Measurements from ENCODE around the gene LARP1.
"Not testable (repeated sequence)": the region's sequence is repeated elsewhere in the genome, so short reads cannot be mapped to it uniquely, and the experiment has no call there.

LARP1 gene

GRCh38 chr5:154750641-154751040 is 4.5 kb upstream of the LARP1 start:
- not testable (repeated sequence) for H3K36me3 Mint-ChIP-seq (ENCODE audit: low read depth); H3K27me3 Mint-ChIP-seq; H3K9me3 Mint-ChIP-seq; ATAC-seq; DNase-seq; H3K27ac Mint-ChIP-seq; H3K4me3 Mint-ChIP-seq
- peaks cover 19% of the 10 kb centered on the region for H3K4me1 Mint-ChIP-seq

GRCh38 chr5:154751854-154752253 is 3.3 kb upstream of the LARP1 start:
- H3K4me1 Mint-ChIP-seq, result peaks cover 21% of the 10 kb centered on the region
- H3K27me3 Mint-ChIP-seq, result no peaks in the 10 kb centered on the region
- no peak overlapping the region for H3K4me3 Mint-ChIP-seq
- peaks cover 7% of the 10 kb centered on the region for H3K36me3 Mint-ChIP-seq (ENCODE audit: low read depth)
- no peaks in the 10 kb centered on the region for H3K9me3 Mint-ChIP-seq
- ATAC-seq (no peak), DNase-seq (no peak)
- H3K27ac Mint-ChIP-seq, result no peak overlapping the region

DNA sequence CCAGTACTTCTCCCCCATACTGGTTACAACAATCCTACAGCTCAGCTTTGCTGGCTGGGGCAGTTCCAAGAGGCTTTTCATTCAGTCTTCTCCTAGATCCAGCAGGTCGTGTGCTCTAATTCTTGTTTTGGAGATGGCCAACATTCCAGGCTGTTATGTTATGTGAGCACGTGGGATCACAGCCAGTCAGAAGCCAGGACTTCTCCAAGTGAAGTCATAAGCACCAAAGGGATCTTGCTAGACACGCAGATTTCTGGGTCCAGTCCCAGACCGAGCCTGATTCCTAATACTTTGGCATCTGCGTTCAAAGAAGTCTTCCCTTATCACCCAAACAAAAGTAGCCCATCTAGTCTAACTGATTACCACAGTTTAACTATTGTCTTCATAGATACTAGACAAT is 1.4 kb upstream of the LARP1 start:
- no peaks in the 10 kb centered on the region for H3K27me3 Mint-ChIP-seq
- no peak for ATAC-seq
- H3K36me3 Mint-ChIP-seq (ENCODE audit: low read depth), result peaks cover 15% of the 10 kb centered on the region
- H3K4me3 Mint-ChIP-seq, result peak overlapping the region; percentile 91
- H3K4me1 Mint-ChIP-seq, result peaks cover 34% of the 10 kb centered on the region
- no peaks in the 10 kb centered on the region for H3K9me3 Mint-ChIP-seq
- DNase-seq, result no peak
- peak overlapping the region; percentile 99 for H3K27ac Mint-ChIP-seq

- peak overlapping the region; percentile 99 for H3K27ac Mint-ChIP-seq
- H3K36me3 Mint-ChIP-seq (ENCODE audit: low read depth), result peaks cover 21% of the 10 kb centered on the region
- H3K27me3 Mint-ChIP-seq, result no peaks in the 10 kb centered on the region
- peaks cover 43% of the 10 kb centered on the region for H3K4me1 Mint-ChIP-seq
- peak overlapping the region; percentile 91 for H3K4me3 Mint-ChIP-seq
- H3K9me3 Mint-ChIP-seq, result no peaks in the 10 kb centered on the region
- ATAC-seq (peak; percentile 87), DNase-seq (peak; percentile 99)
Observed at GRCh38 chr5:154754460-154755360, 467 bp upstream of the LARP1 start.

- Mint-ChIP-seq H3K4me1 (peaks cover 58% of the 10 kb centered on the region), H3K27ac (peak overlapping the region; percentile 98), H3K9me3 (no peaks in the 10 kb centered on the region), H3K4me3 (peak overlapping the region; percentile 97), H3K36me3 (ENCODE audit: low read depth) (peaks cover 30% of the 10 kb centered on the region), H3K27me3 (no peaks in the 10 kb centered on the region)
- peak; percentile 48 for DNase-seq
- ATAC-seq, result no peak
Observed at GRCh38 chr5:154756009-154756867, 1.1 kb downstream of the LARP1 start.

- Mint-ChIP-seq H3K9me3 (no peaks in the 10 kb centered on the region), H3K27ac (peak overlapping the region; percentile 98)
Observed at GRCh38 chr5:154756868-154757813, 2.0 kb downstream of the LARP1 start.

DNA sequence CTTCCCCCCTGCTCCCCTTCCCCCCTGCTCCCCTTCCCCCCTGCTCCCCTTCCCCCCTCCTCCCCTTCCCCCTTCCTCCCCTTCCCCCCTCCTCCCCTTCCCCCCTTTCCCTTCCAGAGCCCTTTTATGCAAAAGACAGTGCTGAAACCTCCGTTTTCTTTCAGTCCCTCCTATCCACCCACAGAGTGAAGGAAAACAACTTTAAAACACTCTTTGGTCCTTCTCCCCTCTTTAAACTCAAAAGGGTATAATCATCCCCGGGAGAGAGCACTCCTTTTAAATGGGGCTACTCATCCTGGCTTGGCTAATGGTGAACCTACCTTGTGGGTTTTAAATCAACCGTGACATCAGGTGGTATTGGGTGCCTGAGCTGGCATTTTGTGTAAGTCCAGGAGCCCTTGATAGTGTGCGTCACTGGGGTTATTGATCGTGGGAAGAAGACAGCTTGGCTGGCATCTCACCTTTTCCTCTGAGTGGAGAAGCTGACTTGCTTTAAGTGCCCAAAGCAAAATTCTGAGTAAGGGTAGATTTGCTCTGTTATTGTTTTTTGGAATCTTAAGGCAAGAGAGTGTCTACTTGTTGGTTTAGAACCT is 2.7 kb downstream of the LARP1 start:
- peak overlapping the region; percentile 84 for H3K27ac Mint-ChIP-seq
- ATAC-seq, result peak; percentile 45
- peak overlapping the region; percentile 97 for H3K4me3 Mint-ChIP-seq
- no peaks in the 10 kb centered on the region for H3K27me3 Mint-ChIP-seq
- H3K9me3 Mint-ChIP-seq, result no peaks in the 10 kb centered on the region
- DNase-seq, result peak; percentile 55
- peaks cover 73% of the 10 kb centered on the region for H3K4me1 Mint-ChIP-seq
- H3K36me3 Mint-ChIP-seq (ENCODE audit: low read depth), result peaks cover 38% of the 10 kb centered on the region

More at GRCh38 chr5:154756868-154757813, 2.0 kb downstream of the LARP1 start:
- peak; percentile 16 for ATAC-seq
- peak; percentile 75 for DNase-seq
- Mint-ChIP-seq H3K27me3 (no peaks in the 10 kb centered on the region), H3K36me3 (ENCODE audit: low read depth) (peaks cover 34% of the 10 kb centered on the region), H3K4me3 (peak overlapping the region; percentile 97), H3K4me1 (peaks cover 67% of the 10 kb centered on the region)

DNA sequence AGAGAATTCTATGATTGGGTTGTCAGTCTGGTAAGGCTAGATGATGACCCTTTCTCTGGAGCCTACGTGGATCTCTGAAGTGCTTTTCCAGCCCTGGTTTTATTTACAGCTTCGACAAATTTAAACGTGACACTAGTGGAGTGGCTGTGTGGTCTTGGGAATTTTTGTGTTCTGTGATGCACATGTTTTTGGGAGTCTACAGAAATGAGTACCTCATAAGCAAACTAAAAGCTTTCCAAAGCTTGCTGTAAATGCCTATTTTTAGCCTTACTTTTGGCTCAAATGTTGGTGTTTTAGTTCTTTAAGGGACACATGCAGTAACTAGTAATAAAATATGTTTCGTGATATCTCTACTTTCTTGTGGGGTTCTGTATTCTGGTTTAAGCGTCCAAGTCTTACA is 3.3 kb downstream of the LARP1 start:
- DNase-seq (no peak), ATAC-seq (no peak)
- H3K9me3 Mint-ChIP-seq, result no peaks in the 10 kb centered on the region
- H3K4me1 Mint-ChIP-seq, result peaks cover 72% of the 10 kb centered on the region
- peaks cover 35% of the 10 kb centered on the region for H3K36me3 Mint-ChIP-seq (ENCODE audit: low read depth)
- H3K4me3 Mint-ChIP-seq, result peak overlapping the region; percentile 97
- no peaks in the 10 kb centered on the region for H3K27me3 Mint-ChIP-seq
- H3K27ac Mint-ChIP-seq, result peak overlapping the region; percentile 84

DNA sequence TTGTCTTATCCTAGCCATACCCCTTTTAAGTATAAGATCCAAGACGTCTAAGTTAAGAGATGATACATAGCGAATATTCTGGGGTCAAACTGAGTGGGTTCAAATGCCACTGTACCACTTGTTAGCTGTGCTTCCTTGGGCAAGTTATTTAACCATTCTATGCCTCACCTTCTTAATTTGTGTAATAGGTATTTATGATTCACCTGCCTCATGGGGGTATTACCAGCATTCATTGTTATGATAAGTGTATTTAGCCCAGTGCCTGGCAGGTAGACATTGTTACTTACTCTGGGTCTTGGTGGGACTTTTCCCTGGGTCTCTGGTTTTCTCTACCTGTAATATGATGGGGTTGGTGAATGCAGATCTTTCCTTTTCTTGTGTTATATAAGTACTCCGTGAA is 3.8 kb downstream of the LARP1 start:
- Mint-ChIP-seq H3K9me3 (no peaks in the 10 kb centered on the region), H3K27me3 (no peaks in the 10 kb centered on the region), H3K4me1 (peaks cover 70% of the 10 kb centered on the region), H3K27ac (peak overlapping the region; percentile 84), H3K36me3 (ENCODE audit: low read depth) (peaks cover 35% of the 10 kb centered on the region), H3K4me3 (peak overlapping the region; percentile 97)
- no peak for ATAC-seq
- DNase-seq, result no peak

DNA sequence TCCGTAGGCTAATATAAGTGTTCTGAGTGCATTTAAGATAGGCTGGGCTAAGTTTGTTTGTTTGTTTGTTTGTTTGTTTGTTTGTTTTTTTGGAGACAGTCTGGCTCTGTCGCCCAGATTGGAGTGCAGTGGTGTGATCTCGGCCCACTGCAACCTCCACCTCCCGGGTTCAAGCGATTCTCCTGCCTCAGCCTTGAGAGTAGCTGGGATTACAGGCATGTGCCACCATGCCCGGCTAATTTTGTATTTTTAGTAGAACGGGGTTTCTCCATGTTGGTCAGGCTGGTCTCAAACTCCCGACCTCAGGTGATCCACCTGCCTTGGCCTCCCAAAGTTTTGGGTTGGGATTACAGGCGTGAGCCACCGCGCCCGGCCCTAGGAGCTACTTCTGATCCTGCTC is 4.7 kb downstream of the LARP1 start:
- Mint-ChIP-seq H3K36me3 (ENCODE audit: low read depth) (peaks cover 36% of the 10 kb centered on the region), H3K4me1 (peaks cover 68% of the 10 kb centered on the region), H3K27ac (peak overlapping the region; percentile 87), H3K4me3 (peak overlapping the region; percentile 97)
- not testable (repeated sequence) for H3K27me3 Mint-ChIP-seq, DNase-seq, ATAC-seq, H3K9me3 Mint-ChIP-seq

- Mint-ChIP-seq H3K27me3 (no peaks in the 10 kb centered on the region), H3K36me3 (ENCODE audit: low read depth) (peaks cover 44% of the 10 kb centered on the region), H3K9me3 (no peaks in the 10 kb centered on the region), H3K27ac (peak overlapping the region; percentile 87), H3K4me3 (peak overlapping the region; percentile 58), H3K4me1 (peaks cover 80% of the 10 kb centered on the region)
- ATAC-seq, result peak; percentile 41
- DNase-seq, result peak; percentile 35
Observed at GRCh38 chr5:154761046-154761736, 6.0 kb downstream of the LARP1 start.

DNA sequence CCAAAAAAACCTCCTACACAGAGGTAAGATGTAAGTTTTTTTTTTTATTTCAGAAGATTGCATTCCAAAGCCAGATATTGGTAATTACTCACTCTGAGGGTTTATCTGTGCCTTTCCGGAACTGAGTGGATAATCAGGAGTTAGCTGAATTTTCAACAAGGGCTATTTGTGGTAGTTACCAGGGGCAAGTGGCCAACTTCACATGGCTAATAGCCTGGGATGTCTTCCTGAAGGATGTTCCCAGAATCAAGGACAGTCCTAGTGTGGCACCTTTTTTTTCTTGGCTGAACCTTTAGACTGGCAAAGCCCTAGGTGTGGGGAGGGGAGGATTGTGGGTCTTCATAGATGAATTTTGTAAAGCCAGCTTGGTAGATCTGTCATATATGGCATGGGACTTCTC is 7.1 kb downstream of the LARP1 start:
- Mint-ChIP-seq H3K36me3 (ENCODE audit: low read depth) (peaks cover 39% of the 10 kb centered on the region), H3K27me3 (no peaks in the 10 kb centered on the region), H3K27ac (no peak overlapping the region), H3K9me3 (no peaks in the 10 kb centered on the region), H3K4me1 (peaks cover 88% of the 10 kb centered on the region), H3K4me3 (no peak overlapping the region)
- ATAC-seq, result no peak
- DNase-seq, result no peak

- H3K4me3 Mint-ChIP-seq, result no peak overlapping the region
- H3K36me3 Mint-ChIP-seq (ENCODE audit: low read depth), result peaks cover 38% of the 10 kb centered on the region
- ATAC-seq (no peak), DNase-seq (no peak)
- H3K27me3 Mint-ChIP-seq, result no peaks in the 10 kb centered on the region
- peaks cover 91% of the 10 kb centered on the region for H3K4me1 Mint-ChIP-seq
- H3K27ac Mint-ChIP-seq, result no peak overlapping the region
- H3K9me3 Mint-ChIP-seq, result no peaks in the 10 kb centered on the region
Observed at GRCh38 chr5:154762700-154763099, 7.5 kb downstream of the LARP1 start.

All from activated naive CD8-positive, alpha-beta T cell treated with anti-CD3 and anti-CD28 coated beads, Interleukin-2, amount 50 U/mL, for 24 hours (primary cell).